ENCODE measurements around the gene ST6GAL2. TPM values are rescaled to one million over a fixed set of nuclear protein-coding genes. Genes with fewer than 3 reads are reported as not detected.

Gene ST6GAL2
- total and polyA plus RNA-seq, 2 experiments from 2014 or later: 0.46 to 0.57 TPM

DNA sequence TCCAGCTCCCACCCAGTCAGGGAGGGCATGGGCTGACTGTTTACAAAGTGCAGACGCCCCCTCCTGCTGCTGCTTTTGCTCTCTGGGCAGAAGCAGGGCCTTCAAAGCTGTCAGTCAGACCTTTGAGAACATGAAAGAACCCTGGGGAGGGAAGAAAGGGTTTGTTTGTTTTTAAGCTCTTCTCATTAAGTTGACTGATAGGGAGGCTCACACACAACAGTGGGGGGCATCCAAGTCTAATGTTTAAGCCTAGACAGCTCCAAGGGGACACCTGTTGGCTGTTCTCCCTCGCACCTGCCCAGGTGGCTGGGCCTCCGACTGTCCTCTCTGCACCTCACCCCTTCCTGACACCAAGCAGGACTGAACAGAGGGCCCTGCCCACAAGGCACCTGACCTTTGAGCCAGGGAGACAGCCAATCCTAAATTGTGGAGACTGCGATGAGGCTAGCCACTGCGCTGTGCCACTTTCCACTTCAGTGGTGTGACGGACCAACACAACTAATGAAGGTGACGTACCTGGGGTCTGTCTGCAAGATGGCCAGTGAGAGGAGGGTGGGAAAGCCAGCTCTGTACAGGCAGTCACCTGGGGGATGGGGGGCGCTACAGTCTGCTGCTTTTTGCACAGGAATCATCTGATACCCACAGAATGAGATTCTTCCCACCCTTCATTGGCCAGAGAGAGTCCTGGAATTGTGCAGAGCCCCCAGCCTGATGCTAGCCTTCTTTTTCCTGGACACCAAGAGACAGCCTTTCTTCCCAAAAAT lies 16.3 kb downstream of the ST6GAL2 start:
- H3K4me3 ChIP-seq: no peak overlapping the region
- no peaks in the 10 kb centered on the region for H3K36me3 ChIP-seq
- H3K27me3 ChIP-seq: peaks cover 10% of the 10 kb centered on the region
- no peak for DNase-seq (ENCODE audit: low read depth in 1 of 2, low spot score in 1 of 2)
- no peak for TF ChIP-seq CTCF (IDR thresholded peaks at IDR 0.05; ENCODE audit: low read depth, low read length)
- H3K27ac ChIP-seq: no peak overlapping the region
- no peaks in the 10 kb centered on the region for H3K9me3 ChIP-seq (ENCODE audit: low read depth)
- H3K4me1 ChIP-seq (ENCODE audit: low read depth): no peaks in the 10 kb centered on the region

- no peaks in the 10 kb centered on the region for H3K36me3 ChIP-seq
- DNase-seq (ENCODE audit: low read depth in 1 of 2, low spot score in 1 of 2): peak in 1 of 2 donors; percentile 38
Measured at GRCh38 chr2:106868275-106868674, 17.7 kb downstream of the ST6GAL2 start.

GRCh38 chr2:106867196-106867953 lies 18.6 kb downstream of the ST6GAL2 start:
- no peak for DNase-seq (ENCODE audit: low read depth in 1 of 2, low spot score in 1 of 2)
- Histone ChIP-seq H3K27ac (no peak overlapping the region), H3K9me3 (ENCODE audit: low read depth) (no peaks in the 10 kb centered on the region), H3K36me3 (no peaks in the 10 kb centered on the region), H3K4me1 (ENCODE audit: low read depth) (no peaks in the 10 kb centered on the region), H3K4me3 (no peak overlapping the region), H3K27me3 (peaks cover 14% of the 10 kb centered on the region)
- TF ChIP-seq CTCF (IDR thresholded peaks at IDR 0.05; ENCODE audit: low read depth, low read length): no peak

More at GRCh38 chr2:106868275-106868674, 17.7 kb downstream of the ST6GAL2 start:
- Histone ChIP-seq H3K4me3 (no peak overlapping the region), H3K9me3 (ENCODE audit: low read depth) (no peaks in the 10 kb centered on the region), H3K27ac (no peak overlapping the region), H3K27me3 (peaks cover 14% of the 10 kb centered on the region), H3K4me1 (ENCODE audit: low read depth) (no peaks in the 10 kb centered on the region)
- no peak for TF ChIP-seq CTCF (IDR thresholded peaks at IDR 0.05; ENCODE audit: low read depth, low read length)

GRCh38 chr2:106866641-106867040 lies 19.3 kb downstream of the ST6GAL2 start:
- Histone ChIP-seq H3K27ac (no peak overlapping the region), H3K36me3 (no peaks in the 10 kb centered on the region), H3K4me3 (no peak overlapping the region), H3K9me3 (ENCODE audit: low read depth) (no peaks in the 10 kb centered on the region), H3K27me3 (peaks cover 14% of the 10 kb centered on the region), H3K4me1 (ENCODE audit: low read depth) (no peaks in the 10 kb centered on the region)
- no peak for TF ChIP-seq CTCF (IDR thresholded peaks at IDR 0.05; ENCODE audit: low read depth, low read length)
- peak in 1 of 2 donors; percentile 64 for DNase-seq (ENCODE audit: low read depth in 1 of 2, low spot score in 1 of 2)

DNA sequence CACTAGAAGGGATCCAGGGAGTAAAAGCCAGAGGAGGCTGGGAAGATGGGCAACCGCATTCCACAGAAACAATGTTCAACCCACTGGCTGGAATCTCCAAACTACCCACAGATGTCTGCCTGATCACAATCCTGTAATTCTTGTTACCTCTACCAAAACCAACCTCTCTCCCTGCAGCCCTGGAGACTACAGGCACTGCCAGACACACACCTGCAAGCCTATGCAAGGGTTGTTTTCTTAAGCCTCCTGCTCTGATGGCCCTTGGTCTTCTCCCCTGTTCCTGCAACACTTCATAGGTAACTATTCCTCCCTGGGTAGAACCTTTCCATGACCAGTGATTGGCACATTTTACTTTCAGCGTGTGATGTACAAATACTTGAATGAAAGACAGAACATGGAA lies 21.9 kb downstream of the ST6GAL2 start:
- TF ChIP-seq CTCF (IDR thresholded peaks at IDR 0.05; ENCODE audit: low read depth, low read length): no peak
- Histone ChIP-seq H3K4me3 (no peak overlapping the region), H3K27me3 (peaks cover 14% of the 10 kb centered on the region), H3K27ac (no peak overlapping the region), H3K36me3 (no peaks in the 10 kb centered on the region), H3K4me1 (ENCODE audit: low read depth) (no peaks in the 10 kb centered on the region), H3K9me3 (ENCODE audit: low read depth) (no peaks in the 10 kb centered on the region)
- DNase-seq (ENCODE audit: low read depth in 1 of 2, low spot score in 1 of 2): no peak
